Measurements from ENCODE around the gene RAD9B. TPM values are rescaled to one million over a fixed set of nuclear protein-coding genes. Genes with fewer than 3 reads are reported as not detected.

The RAD9B gene
- total RNA-seq, 1 donor from 2014 or later, result 0.88 TPM

- no peaks in the 10 kb centered on the region for H3K27me3 ChIP-seq (ENCODE audit: control insufficient read depth, insufficient read depth, low read length)
- no peak for DNase-seq (ENCODE audit: low read depth)
- no peaks in the 10 kb centered on the region for H3K36me3 ChIP-seq (ENCODE audit: control insufficient read depth, insufficient read depth, low read length)
- no peak overlapping the region for H3K4me3 ChIP-seq (ENCODE audit: low read depth, low read length)
- no peak for TF ChIP-seq CTCF (IDR thresholded peaks at IDR 0.05; ENCODE audit: insufficient read depth, low read length, poor library complexity, severe bottlenecking)
Measured at GRCh38 chr12:110532644-110533043, 30.5 kb downstream of the RAD9B start.

- TF ChIP-seq CTCF (IDR thresholded peaks at IDR 0.05; ENCODE audit: insufficient read depth, low read length, poor library complexity, severe bottlenecking), result no peak
- DNase-seq (ENCODE audit: low read depth), result no peak
- Histone ChIP-seq H3K36me3 (ENCODE audit: control insufficient read depth, insufficient read depth, low read length) (peaks cover 3% of the 10 kb centered on the region), H3K4me3 (ENCODE audit: low read depth, low read length) (no peak overlapping the region), H3K27me3 (ENCODE audit: control insufficient read depth, insufficient read depth, low read length) (no peaks in the 10 kb centered on the region)
Measured at GRCh38 chr12:110533607-110534006, 31.5 kb downstream of the RAD9B start.

GRCh38 chr12:110534811-110535210, 32.7 kb downstream of the RAD9B start:
- DNase-seq (ENCODE audit: low read depth), result no peak
- peaks cover 3% of the 10 kb centered on the region for H3K36me3 ChIP-seq (ENCODE audit: control insufficient read depth, insufficient read depth, low read length)
- no peaks in the 10 kb centered on the region for H3K27me3 ChIP-seq (ENCODE audit: control insufficient read depth, insufficient read depth, low read length)
- no peak for TF ChIP-seq CTCF (IDR thresholded peaks at IDR 0.05; ENCODE audit: insufficient read depth, low read length, poor library complexity, severe bottlenecking)
- H3K4me3 ChIP-seq (ENCODE audit: low read depth, low read length), result no peak overlapping the region

- no peak for DNase-seq (ENCODE audit: low read depth)
- H3K27me3 ChIP-seq (ENCODE audit: control insufficient read depth, insufficient read depth, low read length), result no peaks in the 10 kb centered on the region
- peaks cover 3% of the 10 kb centered on the region for H3K36me3 ChIP-seq (ENCODE audit: control insufficient read depth, insufficient read depth, low read length)
- TF ChIP-seq CTCF (IDR thresholded peaks at IDR 0.05; ENCODE audit: insufficient read depth, low read length, poor library complexity, severe bottlenecking), result no peak
- H3K4me3 ChIP-seq (ENCODE audit: low read depth, low read length), result no peak overlapping the region
Measured at GRCh38 chr12:110536834-110537604, 34.9 kb downstream of the RAD9B start.

GRCh38 chr12:110537605-110538409, 35.7 kb downstream of the RAD9B start:
- TF ChIP-seq CTCF (IDR thresholded peaks at IDR 0.05; ENCODE audit: insufficient read depth, low read length, poor library complexity, severe bottlenecking), result no peak
- no peak for DNase-seq (ENCODE audit: low read depth)
- Histone ChIP-seq H3K36me3 (ENCODE audit: control insufficient read depth, insufficient read depth, low read length) (peaks cover 3% of the 10 kb centered on the region), H3K27me3 (ENCODE audit: control insufficient read depth, insufficient read depth, low read length) (no peaks in the 10 kb centered on the region), H3K4me3 (ENCODE audit: low read depth, low read length) (no peak overlapping the region)

Measured in kidney epithelial cell (primary cell).